ENCODE results near the gene FAM120B.
"Not testable (repeated sequence)": the region's sequence is repeated elsewhere in the genome, so short reads cannot be mapped to it uniquely, and the experiment has no call there.

The FAM120B gene

GRCh38 chr6:170381562-170381961 lies 75.0 kb downstream of the FAM120B start:
- no peak for FAIRE-seq
- no peak for TF ChIP-seq POLR2A (IDR thresholded peaks at IDR 0.05; ENCODE audit: low read depth, low read length)
- no peak for TF ChIP-seq SPI1 (IDR thresholded peaks at IDR 0.05; ENCODE audit: low read depth, low read length)
- no peak for TF ChIP-seq POLR2AphosphoS5 (IDR thresholded peaks at IDR 0.05; ENCODE audit: low read depth, low read length)
- no peak for TF ChIP-seq TAF1 (IDR thresholded peaks at IDR 0.05; ENCODE audit: low read depth, low read length)
- TF ChIP-seq POU2F2 (IDR thresholded peaks at IDR 0.05; ENCODE audit: low read depth, low read length), result no peak
- no peak for TF ChIP-seq PAX5 (IDR thresholded peaks at IDR 0.05; ENCODE audit: insufficient read depth, low read length, severe bottlenecking)
- no peak for DNase-seq (ENCODE audit: insufficient read length, low spot score)

DNA sequence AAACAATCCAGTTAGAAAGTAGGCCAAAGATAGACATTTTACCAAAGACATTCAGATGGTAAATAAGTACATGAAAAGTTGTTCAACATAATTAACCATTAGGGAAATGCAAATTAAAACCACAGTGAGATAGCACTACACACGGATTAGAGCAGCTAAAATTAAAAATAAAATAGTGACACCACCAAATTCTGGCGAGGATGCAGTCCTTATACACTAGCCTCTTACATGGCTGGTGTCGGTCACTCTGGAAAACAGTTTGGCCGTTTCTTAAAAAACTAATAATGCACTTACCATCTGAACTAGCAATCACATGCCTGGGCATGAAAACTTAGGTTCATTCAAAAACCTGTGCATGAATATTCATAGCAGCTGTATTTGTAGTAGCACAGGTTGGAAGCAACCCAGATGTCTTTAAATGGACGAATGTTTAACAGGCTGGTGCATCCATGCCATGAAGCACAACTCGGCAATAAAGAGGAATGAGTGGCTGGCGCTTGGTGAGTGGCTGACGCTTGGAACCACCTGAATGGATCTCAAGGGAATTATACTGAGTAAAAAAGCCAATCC lies 77.0 kb downstream of the FAM120B start:
- TF ChIP-seq PAX5 (IDR thresholded peaks at IDR 0.05; ENCODE audit: insufficient read depth, low read length, severe bottlenecking) (no peak), POU2F2 (IDR thresholded peaks at IDR 0.05; ENCODE audit: low read depth, low read length) (no peak), SPI1 (IDR thresholded peaks at IDR 0.05; ENCODE audit: low read depth, low read length) (no peak), POLR2AphosphoS5 (IDR thresholded peaks at IDR 0.05; ENCODE audit: low read depth, low read length) (no peak), POLR2A (IDR thresholded peaks at IDR 0.05; ENCODE audit: low read depth, low read length) (no peak), TAF1 (IDR thresholded peaks at IDR 0.05; ENCODE audit: low read depth, low read length) (no peak)
- FAIRE-seq, result no peak
- DNase-seq (ENCODE audit: insufficient read length, low spot score), result no peak

DNA sequence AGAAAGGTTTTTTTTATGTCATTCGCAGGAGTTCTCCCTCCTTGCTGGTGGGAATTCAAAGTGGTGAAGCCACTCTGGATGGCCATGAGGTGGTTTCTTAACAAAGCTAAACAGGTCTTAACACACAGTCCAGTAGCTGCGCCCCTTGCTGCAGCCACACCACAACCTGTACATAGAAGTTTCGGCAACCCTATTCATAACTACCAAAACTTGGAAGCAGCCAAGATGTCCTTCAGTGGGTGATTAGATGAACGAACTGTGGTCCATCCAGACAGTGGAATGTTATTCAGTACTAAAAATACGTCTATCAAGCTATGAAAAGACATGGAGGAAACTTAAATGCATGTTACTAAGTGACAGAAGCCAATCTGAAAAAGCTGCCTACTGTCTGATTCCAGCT lies 78.9 kb downstream of the FAM120B start:
- TF ChIP-seq POLR2AphosphoS5 (IDR thresholded peaks at IDR 0.05; ENCODE audit: low read depth, low read length) (no peak), SPI1 (IDR thresholded peaks at IDR 0.05; ENCODE audit: low read depth, low read length) (no peak), PAX5 (IDR thresholded peaks at IDR 0.05; ENCODE audit: insufficient read depth, low read length, severe bottlenecking) (no peak)
- FAIRE-seq, result no peak
- DNase-seq (ENCODE audit: insufficient read length, low spot score), result no peak

GRCh38 chr6:170388113-170388512 lies 81.6 kb downstream of the FAM120B start:
- FAIRE-seq (no peak), DNase-seq (ENCODE audit: insufficient read length, low spot score) (no peak)
- TF ChIP-seq POU2F2 (IDR thresholded peaks at IDR 0.05; ENCODE audit: low read depth, low read length) (no peak), TAF1 (IDR thresholded peaks at IDR 0.05; ENCODE audit: low read depth, low read length) (no peak), SPI1 (IDR thresholded peaks at IDR 0.05; ENCODE audit: low read depth, low read length) (no peak)

GRCh38 chr6:170393033-170393432 lies 86.5 kb downstream of the FAM120B start:
- DNase-seq (ENCODE audit: insufficient read length, low spot score) (no peak), FAIRE-seq (no peak)
- no peak for TF ChIP-seq POLR2A (IDR thresholded peaks at IDR 0.05; ENCODE audit: low read depth, low read length)
- TF ChIP-seq SPI1 (IDR thresholded peaks at IDR 0.05; ENCODE audit: low read depth, low read length), result no peak
- no peak for TF ChIP-seq TAF1 (IDR thresholded peaks at IDR 0.05; ENCODE audit: low read depth, low read length)
- no peak for TF ChIP-seq POU2F2 (IDR thresholded peaks at IDR 0.05; ENCODE audit: low read depth, low read length)
- no peak for TF ChIP-seq POLR2AphosphoS5 (IDR thresholded peaks at IDR 0.05; ENCODE audit: low read depth, low read length)
- TF ChIP-seq PAX5 (IDR thresholded peaks at IDR 0.05; ENCODE audit: insufficient read depth, low read length, severe bottlenecking), result no peak

- DNase-seq (ENCODE audit: insufficient read length, low spot score), result no peak
- TF ChIP-seq POLR2AphosphoS5 (IDR thresholded peaks at IDR 0.05; ENCODE audit: low read depth, low read length), result no peak
- no peak for TF ChIP-seq TAF1 (IDR thresholded peaks at IDR 0.05; ENCODE audit: low read depth, low read length)
- no peak for TF ChIP-seq SPI1 (IDR thresholded peaks at IDR 0.05; ENCODE audit: low read depth, low read length)
- TF ChIP-seq POLR2A (IDR thresholded peaks at IDR 0.05; ENCODE audit: low read depth, low read length), result no peak
- no peak for TF ChIP-seq POU2F2 (IDR thresholded peaks at IDR 0.05; ENCODE audit: low read depth, low read length)
- no peak for TF ChIP-seq PAX5 (IDR thresholded peaks at IDR 0.05; ENCODE audit: insufficient read depth, low read length, severe bottlenecking)
Measured at GRCh38 chr6:170393807-170394399, 87.3 kb downstream of the FAM120B start.

GRCh38 chr6:170394980-170395379 lies 88.4 kb downstream of the FAM120B start:
- DNase-seq (ENCODE audit: insufficient read length, low spot score), result no peak
- FAIRE-seq, result no peak
- TF ChIP-seq POU2F2 (IDR thresholded peaks at IDR 0.05; ENCODE audit: low read depth, low read length), result no peak
- TF ChIP-seq TAF1 (IDR thresholded peaks at IDR 0.05; ENCODE audit: low read depth, low read length), result no peak
- TF ChIP-seq PAX5 (IDR thresholded peaks at IDR 0.05; ENCODE audit: insufficient read depth, low read length, severe bottlenecking), result no peak
- no peak for TF ChIP-seq POLR2AphosphoS5 (IDR thresholded peaks at IDR 0.05; ENCODE audit: low read depth, low read length)
- no peak for TF ChIP-seq SPI1 (IDR thresholded peaks at IDR 0.05; ENCODE audit: low read depth, low read length)
- no peak for TF ChIP-seq POLR2A (IDR thresholded peaks at IDR 0.05; ENCODE audit: low read depth, low read length)

More at GRCh38 chr6:170393807-170394399, 87.3 kb downstream of the FAM120B start:
- no peak for FAIRE-seq

DNA sequence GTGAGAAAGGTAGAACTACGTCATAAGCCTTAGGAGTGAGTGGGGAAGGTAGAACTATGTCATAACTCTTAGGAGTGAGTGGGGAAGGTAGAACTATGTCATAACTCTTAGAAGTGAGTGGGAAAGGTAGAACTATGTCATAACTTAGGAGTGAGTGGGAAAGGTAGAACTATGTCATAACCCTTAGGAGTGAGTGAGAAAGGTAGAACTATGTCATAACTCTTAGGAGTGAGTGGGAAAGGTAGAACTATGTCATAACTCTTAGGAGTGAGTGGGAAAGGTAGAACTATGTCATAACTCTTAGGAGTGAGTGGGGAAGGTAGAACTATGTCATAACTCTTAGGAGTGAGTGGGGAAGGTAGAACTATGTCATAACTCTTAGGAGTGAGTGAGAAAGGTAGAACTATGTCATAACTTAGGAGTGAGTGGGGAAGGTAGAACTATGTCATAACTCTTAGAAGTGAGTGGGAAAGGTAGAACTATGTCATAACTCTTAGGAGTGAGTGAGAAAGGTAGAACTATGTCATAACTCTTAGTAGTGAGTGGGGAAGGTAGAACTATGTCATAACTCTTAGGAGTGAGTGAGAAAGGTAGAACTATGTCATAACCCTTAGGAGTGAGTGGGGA lies 92.3 kb downstream of the FAM120B start:
- FAIRE-seq; DNase-seq (ENCODE audit: insufficient read length, low spot score): not testable (repeated sequence)

- not testable (repeated sequence) for FAIRE-seq; DNase-seq (ENCODE audit: insufficient read length, low spot score)
Measured at GRCh38 chr6:170399955-170400558, 93.5 kb downstream of the FAM120B start.

GRCh38 chr6:170402318-170403040 lies 95.9 kb downstream of the FAM120B start:
- no peak for DNase-seq (ENCODE audit: insufficient read length, low spot score)
- no peak for FAIRE-seq
- TF ChIP-seq TAF1 (IDR thresholded peaks at IDR 0.05; ENCODE audit: low read depth, low read length) (no peak), SPI1 (IDR thresholded peaks at IDR 0.05; ENCODE audit: low read depth, low read length) (no peak), POU2F2 (IDR thresholded peaks at IDR 0.05; ENCODE audit: low read depth, low read length) (no peak), POLR2AphosphoS5 (IDR thresholded peaks at IDR 0.05; ENCODE audit: low read depth, low read length) (no peak), POLR2A (IDR thresholded peaks at IDR 0.05; ENCODE audit: low read depth, low read length) (no peak), PAX5 (IDR thresholded peaks at IDR 0.05; ENCODE audit: insufficient read depth, low read length, severe bottlenecking) (no peak)
